Panc1 (cell line): ENCODE measurements around the gene PXDN. TPM values are rescaled to one million over a fixed set of nuclear protein-coding genes. Genes with fewer than 3 reads are reported as not detected.
A peak's percentile ranks its signal among the peaks of the same experiment; 100 is the strongest.

Source experiments
- ATAC-seq: fragments of 200-7000 bp; cut with Tn5 transposase; 2 replicates; pipeline ENCODE4 v1.9.1; 2020; ENCODE audit warnings: mild to moderate bottlenecking, moderate library complexity
- BruUV-seq: library from RNA; stranded (reverse); fragments of 400-500 nt; replicated peaks from 2 replicates; lab custom pipeline; 2021; lab: Mats Ljungman, UMichigan
- CTCF ChIA-PET: fragments of 300-600 bp; sonication (Branson Sonifier 250); formaldehyde crosslinking; loops from one replicate; lab custom pipeline; 2022; ENCODE audit warnings: antibody characterized with exemption; lab: Charles Lee
- POLR2A ChIA-PET: fragments of 300-600 bp; sonication (Branson Sonifier 250); formaldehyde crosslinking; loops from one replicate; lab custom pipeline; 2022; ENCODE audit warnings: antibody characterized with exemption; lab: Charles Lee
- DNase-seq: peaks from one replicate; pipeline ENCODE4 v3.0.0-alpha.2; 2010; ENCODE audit warnings: low read depth, low spot score
- H3K27ac ChIP-seq: 2 replicates; pipeline ENCODE4 v1.5.1; 2011; ENCODE audit warnings: mild to moderate bottlenecking, low read length, inconsistent platforms
- H3K27me3 ChIP-seq: fragments of 200-500 bp; sonication (Bioruptor generic); 2 replicates; pipeline ENCODE4 v1.6.0; 2014; ENCODE audit warnings: low read length, inconsistent platforms; ENCODE audit not compliant: control insufficient read depth, insufficient read depth
- H3K36me3 ChIP-seq: fragments of 200-500 bp; sonication (Bioruptor generic); 2 replicates; pipeline ENCODE4 v1.5.1; 2014; ENCODE audit warnings: inconsistent platforms, mild to moderate bottlenecking, low read length, moderate library complexity; ENCODE audit not compliant: control insufficient read depth, insufficient read depth
- H3K4me1 ChIP-seq: 2 replicates; pipeline ENCODE4 v1.5.1; 2011; ENCODE audit warnings: inconsistent platforms, mild to moderate bottlenecking, low read length, moderate library complexity; ENCODE audit not compliant: control insufficient read depth, insufficient read depth
- H3K4me3 ChIP-seq, 2 experiments: 2 replicates each; pipeline ENCODE4 v1.5.1; 2011 to 2012; ENCODE audit warnings: low read depth in 2 of 2, low read length in 2 of 2, mild to moderate bottlenecking in 2 of 2, inconsistent platforms in 1 of 2, moderate library complexity in 1 of 2
- H3K9me3 ChIP-seq: fragments of 200-500 bp; sonication (Bioruptor generic); 2 replicates; pipeline ENCODE4 v1.5.1; 2014; ENCODE audit warnings: low read depth, mild to moderate bottlenecking, inconsistent platforms, low read length, moderate library complexity; ENCODE audit not compliant: control insufficient read depth, insufficient read depth
- POLR2AphosphoS5 ChIP-seq: IDR thresholded peaks from 2 replicates; pipeline ENCODE4 v1.6.1; 2012; ENCODE audit warnings: mild to moderate bottlenecking, low read depth, low read length, moderate library complexity
- SIN3A ChIP-seq: IDR thresholded peaks from 2 replicates; pipeline ENCODE4 v1.6.1; 2012; ENCODE audit warnings: low read depth, mild to moderate bottlenecking, low read length, moderate library complexity, borderline replicate concordance; ENCODE audit not compliant: insufficient read depth
- TCF7L2 ChIP-seq: IDR thresholded peaks from 2 replicates; pipeline ENCODE4 v1.6.1; 2011; ENCODE audit warnings: mild to moderate bottlenecking, low read depth, low read length, inconsistent platforms
- in situ Hi-C: cut with HindIII; loops from 2 replicates; pipeline ENCODE4 v1.10.0; 2016; ENCODE audit warnings: low sequenced_read_pairs, low pct_unique_long_range_greater_than_20kb
- intact Hi-C: fragments of 100-400 bp; cut with micrococcal nuclease; formaldehyde crosslinking; loops from one replicate; pipeline ENCODE4 v1.10.0; 2022; ENCODE audit not compliant: unreplicated experiment
- total RNA-seq: library from RNA; stranded (reverse); gene quantifications from one replicate; pipeline ENCODE4 v1.2.1, GENCODE V29; 2021; ENCODE audit not compliant: unreplicated experiment
- TF ChIP-seq, protein P1 (sequence below): fragments of 450-650 bp; IDR thresholded peaks from 2 replicates; pipeline ENCODE4 v1.5.1; 2017; ENCODE audit warnings: mild to moderate bottlenecking
- TF ChIP-seq, protein P2 (sequence below), 2 experiments: IDR thresholded peaks; 2 replicates each; pipeline ENCODE4 v1.6.1; 2011 to 2012; ENCODE audit warnings: low read depth in 2 of 2, control low read depth in 1 of 2, low read length in 1 of 2, mild to moderate bottlenecking in 1 of 2, moderate library complexity in 1 of 2; ENCODE audit not compliant: insufficient read depth in 1 of 2

The PXDN gene
- total RNA-seq, 1 experiment from 2014 or later: 2.5 TPM

- TF ChIP-seq TCF7L2: no peak
- TF ChIP-seq POLR2AphosphoS5: no peak
- TF ChIP-seq, protein P1, sequence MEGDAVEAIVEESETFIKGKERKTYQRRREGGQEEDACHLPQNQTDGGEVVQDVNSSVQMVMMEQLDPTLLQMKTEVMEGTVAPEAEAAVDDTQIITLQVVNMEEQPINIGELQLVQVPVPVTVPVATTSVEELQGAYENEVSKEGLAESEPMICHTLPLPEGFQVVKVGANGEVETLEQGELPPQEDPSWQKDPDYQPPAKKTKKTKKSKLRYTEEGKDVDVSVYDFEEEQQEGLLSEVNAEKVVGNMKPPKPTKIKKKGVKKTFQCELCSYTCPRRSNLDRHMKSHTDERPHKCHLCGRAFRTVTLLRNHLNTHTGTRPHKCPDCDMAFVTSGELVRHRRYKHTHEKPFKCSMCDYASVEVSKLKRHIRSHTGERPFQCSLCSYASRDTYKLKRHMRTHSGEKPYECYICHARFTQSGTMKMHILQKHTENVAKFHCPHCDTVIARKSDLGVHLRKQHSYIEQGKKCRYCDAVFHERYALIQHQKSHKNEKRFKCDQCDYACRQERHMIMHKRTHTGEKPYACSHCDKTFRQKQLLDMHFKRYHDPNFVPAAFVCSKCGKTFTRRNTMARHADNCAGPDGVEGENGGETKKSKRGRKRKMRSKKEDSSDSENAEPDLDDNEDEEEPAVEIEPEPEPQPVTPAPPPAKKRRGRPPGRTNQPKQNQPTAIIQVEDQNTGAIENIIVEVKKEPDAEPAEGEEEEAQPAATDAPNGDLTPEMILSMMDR: no peak
- TF ChIP-seq SIN3A: no peak
- TF ChIP-seq, protein P2, sequence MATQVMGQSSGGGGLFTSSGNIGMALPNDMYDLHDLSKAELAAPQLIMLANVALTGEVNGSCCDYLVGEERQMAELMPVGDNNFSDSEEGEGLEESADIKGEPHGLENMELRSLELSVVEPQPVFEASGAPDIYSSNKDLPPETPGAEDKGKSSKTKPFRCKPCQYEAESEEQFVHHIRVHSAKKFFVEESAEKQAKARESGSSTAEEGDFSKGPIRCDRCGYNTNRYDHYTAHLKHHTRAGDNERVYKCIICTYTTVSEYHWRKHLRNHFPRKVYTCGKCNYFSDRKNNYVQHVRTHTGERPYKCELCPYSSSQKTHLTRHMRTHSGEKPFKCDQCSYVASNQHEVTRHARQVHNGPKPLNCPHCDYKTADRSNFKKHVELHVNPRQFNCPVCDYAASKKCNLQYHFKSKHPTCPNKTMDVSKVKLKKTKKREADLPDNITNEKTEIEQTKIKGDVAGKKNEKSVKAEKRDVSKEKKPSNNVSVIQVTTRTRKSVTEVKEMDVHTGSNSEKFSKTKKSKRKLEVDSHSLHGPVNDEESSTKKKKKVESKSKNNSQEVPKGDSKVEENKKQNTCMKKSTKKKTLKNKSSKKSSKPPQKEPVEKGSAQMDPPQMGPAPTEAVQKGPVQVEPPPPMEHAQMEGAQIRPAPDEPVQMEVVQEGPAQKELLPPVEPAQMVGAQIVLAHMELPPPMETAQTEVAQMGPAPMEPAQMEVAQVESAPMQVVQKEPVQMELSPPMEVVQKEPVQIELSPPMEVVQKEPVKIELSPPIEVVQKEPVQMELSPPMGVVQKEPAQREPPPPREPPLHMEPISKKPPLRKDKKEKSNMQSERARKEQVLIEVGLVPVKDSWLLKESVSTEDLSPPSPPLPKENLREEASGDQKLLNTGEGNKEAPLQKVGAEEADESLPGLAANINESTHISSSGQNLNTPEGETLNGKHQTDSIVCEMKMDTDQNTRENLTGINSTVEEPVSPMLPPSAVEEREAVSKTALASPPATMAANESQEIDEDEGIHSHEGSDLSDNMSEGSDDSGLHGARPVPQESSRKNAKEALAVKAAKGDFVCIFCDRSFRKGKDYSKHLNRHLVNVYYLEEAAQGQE (IDR thresholded peaks at IDR 0.05; ENCODE audit: insufficient read depth in 1 of 2, low read depth in 2 of 2, low read length in 1 of 2): no peak
- H3K4me1 ChIP-seq: peaks cover 21% of the 10 kb centered on the region
- H3K4me3 ChIP-seq: no peak overlapping the region
- intact Hi-C loops: no loop called here
- peak; percentile 59; the same call in 1 of the 2 replicates for ATAC-seq
- H3K9me3 ChIP-seq: no peaks in the 10 kb centered on the region
- no peak for DNase-seq
- in situ Hi-C loops: no loop called here
- ChIA-PET CTCF (no interaction called here), POLR2A (no interaction called here)
- no peaks in the 10 kb centered on the region for H3K36me3 ChIP-seq
- no peaks in the 10 kb centered on the region for H3K27me3 ChIP-seq
- peak overlapping the region; percentile 84 for H3K27ac ChIP-seq
- BruUV-seq: no TSS peak
These were observed 126.8 kb downstream of the PXDN start for GRCh38 chr2:1617425-1618021.

- ATAC-seq (no peak), DNase-seq (no peak)
- Histone ChIP-seq H3K9me3 (no peaks in the 10 kb centered on the region), H3K36me3 (no peaks in the 10 kb centered on the region), H3K4me3 (no peak overlapping the region), H3K27me3 (no peaks in the 10 kb centered on the region), H3K27ac (peak overlapping the region; percentile 84; the same call in 1 of the 2 replicates), H3K4me1 (peaks cover 21% of the 10 kb centered on the region)
- ChIA-PET CTCF (no interaction called here), POLR2A (no interaction called here)
- in situ Hi-C loops: no loop called here
- BruUV-seq: no TSS peak
- intact Hi-C loops: no loop called here
- TF ChIP-seq, protein P2 (IDR thresholded peaks at IDR 0.05; ENCODE audit: insufficient read depth in 1 of 2, low read depth in 2 of 2, low read length in 1 of 2): no peak
- no peak for TF ChIP-seq SIN3A
- TF ChIP-seq, protein P1: no peak
- no peak for TF ChIP-seq POLR2AphosphoS5
- TF ChIP-seq TCF7L2: no peak
These were observed 129.8 kb downstream of the PXDN start for GRCh38 chr2:1614564-1614963.
